ENCODE measurements around the gene ZFAND3. TPM values are rescaled to one million over a fixed set of nuclear protein-coding genes. Genes with fewer than 3 reads are reported as not detected.

ZFAND3 gene
- total and polyA plus RNA-seq, 10 of the 15 experiments (the other 5 are each of a cell fraction or from before 2014, with no cell fraction given), result 0.90 to 34.4 (median 16.3) TPM

GRCh38 chr6:37835923-37836322, 16.4 kb downstream of the ZFAND3 start (continued):
- TF ChIP-seq BMI1 (IDR thresholded peaks at IDR 0.05; ENCODE audit: borderline replicate concordance) (no peak), RBBP5 (conservative IDR thresholded peaks at IDR 0.05) (no peak), USF1 (IDR thresholded peaks at IDR 0.05; ENCODE audit: borderline replicate concordance, extremely low read length, insufficient read depth, low read depth, low read length) (no peak), BHLHE40 (IDR thresholded peaks at IDR 0.05; ENCODE audit: borderline replicate concordance in 1 of 2, low read depth in 2 of 2, low read length in 1 of 2) (no peak), SP1 (IDR thresholded peaks at IDR 0.05; ENCODE audit: low read depth, low read length) (no peak), GABPA (IDR thresholded peaks at IDR 0.05; ENCODE audit: low read depth) (no peak), WRNIP1 (IDR thresholded peaks at IDR 0.05; ENCODE audit: borderline replicate concordance, low read depth, low read length) (no peak)

- Histone ChIP-seq H3K9me3 (replicated peaks; ENCODE audit: control insufficient read depth, insufficient read depth, low read length) (peaks cover 12% of the 10 kb centered on the region), H3K36me3 (ENCODE audit: control insufficient read depth in 2 of 2, insufficient read depth in 2 of 2, low read length in 1 of 2) (peaks cover 0 to 11% of the 10 kb centered on the region in 2 experiments; a peak in 1 of 4 replicates), H4K20me1 (ENCODE audit: control insufficient read depth, insufficient read depth) (no peaks in the 10 kb centered on the region), H3K4me3 (no peak overlapping the region), H3K9ac (ENCODE audit: control insufficient read depth, insufficient read depth, low read length) (no peak overlapping the region), H3K4me2 (ENCODE audit: control insufficient read depth, insufficient read depth) (no peak overlapping the region), H2AFZ (ENCODE audit: control insufficient read depth, low read depth, low read length) (no peak overlapping the region), H3K27ac (ENCODE audit: control insufficient read depth, insufficient read depth) (peak overlapping the region; percentile 48; the same call in 1 of the 2 replicates), H3K27me3 (replicated peaks in 1 of 2; ENCODE audit: control insufficient read depth in 2 of 2, insufficient read depth in 2 of 2, low read length in 1 of 2) (no peaks in the 10 kb centered on the region), H3K79me2 (ENCODE audit: control insufficient read depth, insufficient read depth, low read length) (peaks cover 82% of the 10 kb centered on the region), H3K4me1 (ENCODE audit: control insufficient read depth, insufficient read depth, low read length) (peaks cover 15% of the 10 kb centered on the region)
- BruUV-seq (replicated peaks), result no TSS peak
- ATAC-seq (peak; percentile 26), DNase-seq (ENCODE audit: low read depth, low spot score) (no peak), FAIRE-seq (no peak)
- SMC1A ChIA-PET (ENCODE audit: uncharacterized antibody, unreplicated experiment), result interaction anchor here (0.7 to 3.2 kb wide), 3 partner anchors 10 to 172 kb away, joined by 3 to 13 read pairs (median 5); no protein-coding TSS in a partner anchor
- POLR2A ChIA-PET, result interaction anchor here (0.8 to 2.1 kb wide), 2 partner anchors 10 to 20 kb away, joined by 4 read pairs; no protein-coding TSS in a partner anchor
- RAD21 ChIA-PET (ENCODE audit: unreplicated experiment), result no interaction called here
- 81% methylated on average over 3 of the region's 3 CpGs for WGBS (ENCODE audit: insufficient coverage, insufficient replicate concordance, low lambda C conversion rate, missing lambda C conversion rate)
- intact Hi-C loops (cut with micrococcal nuclease; ENCODE audit: unreplicated experiment), result no loop called here
- CTCF ChIA-PET, result interaction anchor here (0.6 kb wide), 1 partner anchor 174 kb away, joined by 3 read pairs; no protein-coding TSS in a partner anchor
- in situ Hi-C loops (cut with MboI), result no loop called here
- TF ChIP-seq ZNF217 (IDR thresholded peaks at IDR 0.05) (peak; percentile 79), RELB (IDR thresholded peaks at IDR 0.05; ENCODE audit: low read depth) (peak; percentile 40; the same call in 1 of the 2 replicates), MTA2 (IDR thresholded peaks at IDR 0.05; ENCODE audit: low read depth) (peak; percentile 55; the same call in 1 of the 2 replicates), CREM (IDR thresholded peaks at IDR 0.05; ENCODE audit: low read depth) (no peak), ASH2L (IDR thresholded peaks at IDR 0.05; ENCODE audit: borderline replicate concordance, low read depth) (no peak), ZNF24 (IDR thresholded peaks at IDR 0.05) (0 out of 2 replicates have a peak, but pooled peaks have one; percentile 7), SMARCA5 (IDR thresholded peaks at IDR 0.05) (peak; percentile 86), CEBPB (IDR thresholded peaks at IDR 0.05; ENCODE audit: borderline replicate concordance in 1 of 2, low read depth in 2 of 2, low read length in 2 of 2) (no peak), POLR2AphosphoS5 (IDR thresholded peaks at IDR 0.05; ENCODE audit: low read length) (no peak), BRCA1 (IDR thresholded peaks at IDR 0.05; ENCODE audit: low read depth, low read length) (no peak), PKNOX1 (IDR thresholded peaks at IDR 0.05) (no peak)
These were observed 18.8 kb downstream of the ZFAND3 start for GRCh38 chr6:37838219-37838921.
